Measurements from ENCODE around the gene CLP1.

The CLP1 gene

GRCh38 chr11:57657194-57658022 lies at the start of gene CLP1:
Gene CLP1, plus strand, starts transcription at chr11:57657762. Its CDS starts 1,715 bp downstream, at chr11:57659477.
- peak; percentile 98 for DNase-seq

- no peak for DNase-seq
Observed at GRCh38 chr11:57610170-57610569, 47.4 kb upstream of the CLP1 start.

- DNase-seq = no peak
Observed at GRCh38 chr11:57614234-57614772, 43.3 kb upstream of the CLP1 start.

- no peak for DNase-seq
Observed at GRCh38 chr11:57615308-57615707, 42.3 kb upstream of the CLP1 start.

GRCh38 chr11:57616595-57616994 lies 41.0 kb upstream of the CLP1 start:
- DNase-seq = no peak

- DNase-seq = no peak
Observed at GRCh38 chr11:57618438-57618837, 39.1 kb upstream of the CLP1 start.

- no peak for DNase-seq
Observed at GRCh38 chr11:57619331-57619730, 38.2 kb upstream of the CLP1 start.

GRCh38 chr11:57620467-57620866 lies 37.1 kb upstream of the CLP1 start:
- DNase-seq = no peak

GRCh38 chr11:57622263-57622662 lies 35.3 kb upstream of the CLP1 start:
- no peak for DNase-seq

- no peak for DNase-seq
Observed at GRCh38 chr11:57624864-57625263, 32.7 kb upstream of the CLP1 start.

- DNase-seq = no peak
Observed at GRCh38 chr11:57626895-57627294, 30.7 kb upstream of the CLP1 start.

- no peak for DNase-seq
Observed at GRCh38 chr11:57630171-57630570, 27.4 kb upstream of the CLP1 start.

GRCh38 chr11:57632116-57632515 lies 25.4 kb upstream of the CLP1 start:
- no peak for DNase-seq

- no peak for DNase-seq
Observed at GRCh38 chr11:57633394-57634070, 24.0 kb upstream of the CLP1 start.

- DNase-seq = no peak
Observed at GRCh38 chr11:57634311-57634710, 23.3 kb upstream of the CLP1 start.

- DNase-seq = no peak
Observed at GRCh38 chr11:57635246-57635645, 22.3 kb upstream of the CLP1 start.

GRCh38 chr11:57637626-57638004 lies 19.9 kb upstream of the CLP1 start:
- DNase-seq = no peak

GRCh38 chr11:57638005-57638781 lies 19.4 kb upstream of the CLP1 start:
- DNase-seq = peak; percentile 77

- no peak for DNase-seq
Observed at GRCh38 chr11:57638811-57639320, 18.7 kb upstream of the CLP1 start.

- DNase-seq = no peak
Observed at GRCh38 chr11:57639321-57640067, 18.1 kb upstream of the CLP1 start.

GRCh38 chr11:57640068-57640800 lies 17.3 kb upstream of the CLP1 start:
- DNase-seq = no peak

Measured in kidney glomerular epithelial cell (primary cell).